ENCODE measurements around the gene TXNIP. TPM values are rescaled to one million over a fixed set of nuclear protein-coding genes. Genes with fewer than 3 reads are reported as not detected.

Gene TXNIP
- total and polyA plus RNA-seq, 10 donors, result 446 to 2,368 (median 1,246) TPM

DNA sequence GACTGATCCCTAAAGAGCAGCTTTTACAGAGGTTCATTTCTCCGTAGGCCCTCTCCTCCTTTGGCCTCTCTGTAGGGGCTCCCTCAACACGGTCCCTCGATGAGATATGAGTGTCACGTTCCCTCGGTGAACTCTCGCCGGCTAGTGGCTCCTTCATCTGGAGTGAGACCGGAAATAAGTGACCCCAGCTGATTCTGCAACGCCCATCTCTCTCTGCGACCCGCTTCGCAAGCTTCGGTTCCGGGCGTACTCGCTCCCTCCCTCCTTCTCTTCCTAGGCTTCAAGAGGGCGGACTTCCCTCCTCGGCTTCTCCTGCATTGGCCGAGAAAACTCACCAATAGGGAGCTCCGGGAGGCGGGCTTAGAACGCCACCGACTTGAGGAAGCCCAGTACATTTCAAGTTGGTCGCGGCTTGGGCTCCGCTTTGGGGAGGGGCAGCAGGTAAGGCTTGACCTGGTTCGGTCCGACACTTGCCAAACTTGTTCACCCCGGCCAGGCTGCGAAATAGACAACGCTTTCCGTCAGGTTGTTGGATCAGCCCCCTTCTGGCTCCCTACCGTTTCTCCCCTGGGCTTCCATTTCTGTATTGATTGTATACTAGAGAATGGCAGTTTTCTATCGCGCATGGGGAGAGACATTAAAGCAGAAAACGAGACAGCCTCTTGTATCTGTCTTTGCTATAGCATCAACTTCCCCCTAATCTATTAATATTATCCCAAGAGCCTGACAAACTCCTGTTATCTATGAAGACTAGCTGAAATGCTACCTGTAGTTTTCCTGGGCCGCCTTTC is 31.9 kb downstream of the TXNIP start, which contains the start of the genes ANKRD34A and POLR3GL:
ANKRD34A (minus strand) TSS at position 248 of the 791 bp plus-strand sequence. CDS start 2,816 bp downstream, outside the sequence.
POLR3GL (plus strand) TSS at position 363 of the 791 bp plus-strand sequence. CDS start 10,176 bp downstream, outside the sequence.
- H3K4me1 ChIP-seq, result peaks cover 22 to 84% (median 60%) of the 10 kb centered on the region in 6 donors
- intact Hi-C loops (cut with DNase I; ENCODE audit: low total_unique reads), result no loop called here
- H3K4me3 ChIP-seq, result peak within 1 kb of the TSS; percentile 43 to 80 (median 54)
- 0 to 1% (median 1%) methylated on average over 27 to 37 of the region's 37 CpGs for WGBS, 5 donors
- H3K9me3 ChIP-seq, result peaks cover 0 to 12% (median 9%) of the 10 kb centered on the region in 8 donors
- TF ChIP-seq POLR2AphosphoS5 (IDR thresholded peaks at IDR 0.05) (peak; percentile 91 to 99 (median 98)), POLR2A (IDR thresholded peaks at IDR 0.05) (peak; percentile 16 to 96 (median 53))
- TF ChIP-seq, protein P1, sequence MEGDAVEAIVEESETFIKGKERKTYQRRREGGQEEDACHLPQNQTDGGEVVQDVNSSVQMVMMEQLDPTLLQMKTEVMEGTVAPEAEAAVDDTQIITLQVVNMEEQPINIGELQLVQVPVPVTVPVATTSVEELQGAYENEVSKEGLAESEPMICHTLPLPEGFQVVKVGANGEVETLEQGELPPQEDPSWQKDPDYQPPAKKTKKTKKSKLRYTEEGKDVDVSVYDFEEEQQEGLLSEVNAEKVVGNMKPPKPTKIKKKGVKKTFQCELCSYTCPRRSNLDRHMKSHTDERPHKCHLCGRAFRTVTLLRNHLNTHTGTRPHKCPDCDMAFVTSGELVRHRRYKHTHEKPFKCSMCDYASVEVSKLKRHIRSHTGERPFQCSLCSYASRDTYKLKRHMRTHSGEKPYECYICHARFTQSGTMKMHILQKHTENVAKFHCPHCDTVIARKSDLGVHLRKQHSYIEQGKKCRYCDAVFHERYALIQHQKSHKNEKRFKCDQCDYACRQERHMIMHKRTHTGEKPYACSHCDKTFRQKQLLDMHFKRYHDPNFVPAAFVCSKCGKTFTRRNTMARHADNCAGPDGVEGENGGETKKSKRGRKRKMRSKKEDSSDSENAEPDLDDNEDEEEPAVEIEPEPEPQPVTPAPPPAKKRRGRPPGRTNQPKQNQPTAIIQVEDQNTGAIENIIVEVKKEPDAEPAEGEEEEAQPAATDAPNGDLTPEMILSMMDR (IDR thresholded peaks at IDR 0.05 in 8 of 11, conservative IDR thresholded peaks at IDR 0.05 in 3 of 11), result peak in 1 of 11 experiments; percentile 29
- H3K27me3 ChIP-seq (replicated peaks in 1 of 7), result peaks cover 0 to 14% (median 0%) of the 10 kb centered on the region in 7 donors
- DNase-seq, result peak; percentile 99
- peaks cover 0 to 6% (median 0%) of the 10 kb centered on the region in 6 donors for H3K36me3 ChIP-seq
- H3K27ac ChIP-seq, result peak within 1 kb of the TSS; percentile 90 to 98 (median 92)

DNA sequence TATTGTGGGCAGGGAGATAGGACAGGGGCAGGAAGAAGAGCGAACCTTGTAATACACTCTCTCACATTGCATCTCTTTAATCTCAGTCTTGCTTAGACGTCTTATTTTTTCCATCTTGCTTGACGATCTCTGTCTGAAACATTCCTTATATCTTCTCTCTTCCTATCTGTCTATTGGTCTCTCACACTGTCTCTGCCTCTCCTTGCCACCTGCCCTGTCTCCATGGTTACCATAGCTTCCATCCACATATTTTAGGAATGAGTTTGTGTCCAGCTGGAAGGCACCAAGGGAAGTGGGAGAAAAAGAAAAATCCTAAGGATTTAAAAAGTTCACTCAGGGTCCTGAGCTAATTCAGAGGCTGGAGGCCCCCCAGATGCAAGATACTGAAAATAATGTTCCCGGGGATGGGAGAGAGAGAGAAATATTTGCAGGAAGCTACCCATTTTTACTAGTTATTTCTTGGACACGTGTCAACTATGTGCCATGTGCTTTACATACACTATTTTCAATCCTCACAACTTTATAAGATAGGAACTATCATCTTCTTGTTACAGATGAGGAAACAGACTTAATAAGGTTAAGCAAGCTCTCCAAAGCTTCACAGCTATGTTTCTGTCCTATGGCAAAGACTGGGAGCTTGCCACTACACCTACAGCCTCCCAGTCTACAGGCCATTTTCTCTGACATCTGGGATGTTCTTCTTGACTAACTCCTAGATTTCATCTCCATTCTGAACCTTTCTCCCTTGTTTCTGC is 32.9 kb downstream of the TXNIP start:
- Histone ChIP-seq H3K4me1 (peaks cover 31 to 87% (median 71%) of the 10 kb centered on the region in 6 donors), H3K27me3 (replicated peaks in 1 of 7) (peaks cover 0 to 14% (median 0%) of the 10 kb centered on the region in 7 donors), H3K9me3 (peaks cover 0 to 12% (median 9%) of the 10 kb centered on the region in 8 donors), H3K4me3 (peak overlapping the region in 7 of 8 donors; percentile 43 to 80 (median 52)), H3K27ac (peak overlapping the region; percentile 90 to 98 (median 92)), H3K36me3 (peaks cover 0 to 6% (median 0%) of the 10 kb centered on the region in 6 donors)
- no peak for DNase-seq
- WGBS, 5 donors, result 43 to 62% (median 58%) methylated on average over 5 of the region's 5 CpGs
- TF ChIP-seq POLR2A (IDR thresholded peaks at IDR 0.05), result no peak
- TF ChIP-seq POLR2AphosphoS5 (IDR thresholded peaks at IDR 0.05), result no peak
- TF ChIP-seq, protein P1 (IDR thresholded peaks at IDR 0.05 in 8 of 11, conservative IDR thresholded peaks at IDR 0.05 in 3 of 11), result no peak
- intact Hi-C loops (cut with DNase I; ENCODE audit: low total_unique reads), result no loop called here

DNA sequence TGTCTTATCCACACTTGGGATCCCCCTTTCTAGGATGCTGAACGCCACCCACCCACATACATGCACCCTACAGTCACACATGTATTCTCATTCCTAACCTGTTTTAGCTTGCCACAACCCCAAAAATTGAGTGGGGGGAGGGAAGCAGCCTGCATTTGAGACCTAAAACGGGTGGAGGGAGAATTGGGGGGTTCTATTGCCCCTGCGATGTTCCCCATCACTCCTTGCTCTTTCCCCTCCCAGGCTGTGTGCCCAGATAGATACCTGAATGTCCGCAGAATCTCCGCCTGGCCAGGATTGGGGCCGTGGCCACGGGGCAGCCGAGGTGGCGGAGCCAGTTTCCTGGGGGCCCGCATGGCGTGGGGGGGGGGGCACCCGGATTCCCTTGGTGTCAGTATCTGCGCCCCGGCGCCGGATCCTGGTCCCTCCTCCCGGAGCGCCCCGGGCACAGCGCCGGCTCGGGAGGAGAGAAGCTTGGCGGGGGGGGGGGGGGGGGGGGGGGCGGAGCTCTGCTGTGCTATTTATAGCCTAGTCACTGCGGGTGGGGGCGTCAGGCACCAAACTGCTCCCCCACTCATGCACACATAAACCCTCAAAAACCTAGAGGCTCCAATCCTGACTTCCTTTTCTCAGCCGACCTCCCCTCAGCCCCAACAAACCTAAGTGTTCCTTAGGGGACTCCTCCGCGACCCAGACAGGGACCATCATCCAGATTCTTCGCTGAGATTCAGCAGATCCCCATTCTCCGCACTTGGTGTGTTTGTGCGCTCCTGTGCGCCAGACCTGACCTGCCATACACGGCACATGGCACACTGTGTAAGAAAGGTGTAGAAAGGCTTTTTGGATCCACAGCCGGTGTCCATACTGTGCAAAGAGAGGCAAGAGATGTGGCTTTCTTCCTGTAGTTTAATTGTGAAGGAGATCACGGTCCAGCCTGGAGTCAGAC is 33.9 kb downstream of the TXNIP start:
- intact Hi-C loops (cut with DNase I; ENCODE audit: low total_unique reads), result no loop called here
- H3K27me3 ChIP-seq (replicated peaks in 1 of 7), result peaks cover 0 to 14% (median 0%) of the 10 kb centered on the region in 7 donors
- 6 to 9% (median 7%) methylated on average over 16 to 31 of the region's 36 CpGs for WGBS, 5 donors
- peak overlapping the region; percentile 44 to 80 (median 58) for H3K4me3 ChIP-seq
- peaks cover 0 to 4% (median 0%) of the 10 kb centered on the region in 6 donors for H3K36me3 ChIP-seq
- peak; percentile 85 for DNase-seq
- peaks cover 0 to 10% (median 7%) of the 10 kb centered on the region in 8 donors for H3K9me3 ChIP-seq
- peaks cover 34 to 92% (median 75%) of the 10 kb centered on the region in 6 donors for H3K4me1 ChIP-seq
- peak overlapping the region; percentile 53 to 98 (median 92) for H3K27ac ChIP-seq
- TF ChIP-seq POLR2A (IDR thresholded peaks at IDR 0.05), result no peak
- TF ChIP-seq, protein P1 (IDR thresholded peaks at IDR 0.05 in 8 of 11, conservative IDR thresholded peaks at IDR 0.05 in 3 of 11), result no peak
- no peak for TF ChIP-seq POLR2AphosphoS5 (IDR thresholded peaks at IDR 0.05)
